Fibroblast of pulmonary artery (primary cell): ENCODE data around the gene TMTC1.

Experiments used
- DNase-seq: peaks from one replicate; pipeline ENCODE4 v3.0.0-alpha.2; 2010; ENCODE audit warnings: low read depth
- H3K4me3 ChIP-seq: replicated peaks from 2 replicates; pipeline ENCODE4 v1.5.1; 2011; ENCODE audit warnings: low read depth, mild to moderate bottlenecking, control low read depth, low read length, moderate library complexity
- CTCF ChIP-seq: IDR thresholded peaks from 2 replicates; pipeline ENCODE4 v1.5.1; 2011; ENCODE audit warnings: mild to moderate bottlenecking, control low read depth, low read length, inconsistent platforms; ENCODE audit errors: missing control alignments

Gene TMTC1

DNA sequence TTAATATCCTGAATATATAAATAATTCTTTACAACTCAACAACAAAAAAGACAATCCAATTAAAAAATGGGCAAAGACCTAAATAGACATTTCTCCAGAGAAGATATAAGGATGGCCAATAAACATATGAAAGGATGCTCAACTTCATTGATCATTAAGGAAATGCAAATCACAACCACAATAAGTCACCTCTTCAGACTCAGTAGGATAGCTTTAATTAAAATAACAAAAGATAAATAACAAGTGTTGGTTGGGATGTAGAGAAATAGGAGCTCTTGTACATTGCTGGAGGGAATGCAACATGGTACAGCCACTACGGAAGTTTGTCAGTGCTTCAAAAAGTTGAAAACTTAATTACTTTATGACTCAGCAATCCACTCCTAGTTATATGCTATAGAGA is 156.5 kb downstream of the TMTC1 start:
- no peak for TF ChIP-seq CTCF
- no peak for DNase-seq
- H3K4me3 ChIP-seq = no peak overlapping the region

GRCh38 chr12:29625359-29625953 is 158.3 kb downstream of the TMTC1 start:
- no peak for TF ChIP-seq CTCF
- H3K4me3 ChIP-seq = no peak overlapping the region
- DNase-seq = no peak

- H3K4me3 ChIP-seq = no peak overlapping the region
- no peak for DNase-seq
- TF ChIP-seq CTCF = no peak
Measured at GRCh38 chr12:29622251-29622650, 161.5 kb downstream of the TMTC1 start.

- no peak overlapping the region for H3K4me3 ChIP-seq
- no peak for TF ChIP-seq CTCF
- DNase-seq = no peak
Measured at GRCh38 chr12:29620030-29620429, 163.7 kb downstream of the TMTC1 start.

DNA sequence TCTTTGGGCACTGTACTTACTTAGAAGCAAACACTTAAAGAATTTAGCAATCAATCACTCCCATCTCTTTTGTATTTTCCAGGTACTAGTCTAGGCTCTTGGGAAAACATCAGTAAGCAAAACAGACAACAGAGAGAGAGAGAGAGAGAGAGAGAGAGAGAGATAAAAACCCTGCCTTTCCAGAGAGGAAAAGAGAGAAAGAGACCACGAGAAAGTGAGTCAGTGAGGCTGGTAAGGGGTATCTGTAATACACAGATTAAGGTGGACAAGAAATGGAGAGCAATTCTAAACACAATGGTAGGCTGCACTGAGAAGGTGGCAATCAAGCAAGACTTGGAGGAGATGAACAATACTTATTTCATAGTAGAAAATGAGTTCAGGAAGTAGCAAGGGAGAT is 166.3 kb downstream of the TMTC1 start:
- H3K4me3 ChIP-seq = no peak overlapping the region
- no peak for TF ChIP-seq CTCF
- peak; percentile 45 for DNase-seq

- H3K4me3 ChIP-seq = no peak overlapping the region
- DNase-seq = peak; percentile 90
- TF ChIP-seq CTCF = no peak
Measured at GRCh38 chr12:29616664-29617406, 166.9 kb downstream of the TMTC1 start.
